HG02970 (cell line): ENCODE results near the gene LAMA2.
"Not testable (repeated sequence)": the region's sequence is repeated elsewhere in the genome, so short reads cannot be mapped to it uniquely, and the experiment has no call there.

Experiments used
- ATAC-seq: cut with Tn5 transposase; IDR thresholded peaks from one replicate; pipeline ENCODE4 v1.9.1; 2021; ENCODE audit warnings: mild to moderate bottlenecking, moderate library complexity, moderate number of reproducible peaks; ENCODE audit not compliant: unreplicated experiment, low FRiP score

LAMA2 gene

GRCh38 chr6:128993166-128993565 lies 110.2 kb downstream of the LAMA2 start:
- no peak for ATAC-seq

GRCh38 chr6:128997880-128998279 lies 114.9 kb downstream of the LAMA2 start:
- ATAC-seq = no peak

DNA sequence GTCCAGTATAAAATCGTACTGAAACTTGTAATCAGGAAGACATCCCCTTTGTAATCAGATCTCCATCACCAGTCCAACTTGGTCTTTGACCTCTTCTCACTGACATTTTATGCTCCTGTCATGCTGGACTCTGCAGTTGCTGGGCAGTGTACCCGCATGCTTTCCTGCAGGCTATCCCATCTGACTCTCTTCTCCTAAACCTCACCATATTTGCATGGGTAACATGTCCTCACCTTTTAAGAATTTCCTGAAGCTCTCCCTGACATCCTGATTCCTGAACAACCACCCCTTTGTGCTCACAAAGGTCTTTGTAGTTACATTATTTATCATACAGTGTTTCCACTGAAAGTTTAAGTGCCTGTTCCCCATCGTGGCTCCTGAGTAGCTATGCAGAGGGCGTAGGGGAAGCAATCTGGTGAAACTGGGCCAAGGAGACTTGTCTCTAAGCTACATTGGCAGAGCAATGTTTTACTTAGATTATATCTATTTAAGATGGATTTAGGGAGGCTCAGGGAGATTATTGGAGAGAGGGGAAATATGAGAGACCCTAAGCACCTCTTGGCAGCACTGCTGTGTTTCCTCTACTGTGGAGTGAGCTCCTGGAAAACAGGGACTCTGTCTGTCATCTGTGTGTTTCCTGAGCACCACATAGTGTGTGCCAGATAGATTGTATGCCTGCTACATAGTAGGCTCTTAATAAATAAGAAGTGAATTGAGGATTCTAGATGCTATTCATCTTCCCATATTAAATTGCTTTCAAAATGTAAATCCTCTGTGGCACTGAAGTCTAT lies 124.0 kb downstream of the LAMA2 start:
- no peak for ATAC-seq

DNA sequence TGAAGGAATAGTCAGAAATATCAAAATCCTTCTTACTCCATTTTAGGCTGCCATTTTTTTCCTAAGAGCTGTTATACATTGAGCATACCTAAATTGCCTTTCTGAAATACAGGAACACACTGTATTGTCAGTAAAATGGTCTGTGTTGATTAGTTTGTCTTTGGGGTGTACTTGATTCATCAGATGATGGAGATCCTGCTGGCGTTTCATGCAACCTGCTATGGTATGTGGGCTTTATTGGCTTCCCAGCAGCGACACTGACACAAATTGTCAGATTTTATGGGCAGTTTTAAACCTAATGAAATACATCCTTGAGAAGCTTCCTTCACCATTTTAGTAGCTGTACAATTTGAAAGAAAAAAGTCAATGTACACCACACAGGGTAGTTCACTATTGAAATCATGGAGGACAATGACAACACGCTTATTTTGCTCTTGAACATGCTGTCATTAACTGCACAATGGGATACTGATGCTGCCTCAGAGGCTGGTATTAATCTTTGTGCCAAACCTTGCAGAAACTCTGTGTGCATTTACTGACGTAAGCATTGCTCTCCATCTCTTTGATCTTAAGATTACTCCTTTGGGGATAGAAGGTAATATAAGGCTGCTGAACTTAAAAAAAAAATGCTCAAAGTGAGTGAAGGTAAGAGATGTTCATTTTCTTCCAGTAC lies 124.9 kb downstream of the LAMA2 start:
- ATAC-seq = no peak

- no peak for ATAC-seq
Measured at GRCh38 chr6:129008591-129008990, 125.7 kb downstream of the LAMA2 start.

DNA sequence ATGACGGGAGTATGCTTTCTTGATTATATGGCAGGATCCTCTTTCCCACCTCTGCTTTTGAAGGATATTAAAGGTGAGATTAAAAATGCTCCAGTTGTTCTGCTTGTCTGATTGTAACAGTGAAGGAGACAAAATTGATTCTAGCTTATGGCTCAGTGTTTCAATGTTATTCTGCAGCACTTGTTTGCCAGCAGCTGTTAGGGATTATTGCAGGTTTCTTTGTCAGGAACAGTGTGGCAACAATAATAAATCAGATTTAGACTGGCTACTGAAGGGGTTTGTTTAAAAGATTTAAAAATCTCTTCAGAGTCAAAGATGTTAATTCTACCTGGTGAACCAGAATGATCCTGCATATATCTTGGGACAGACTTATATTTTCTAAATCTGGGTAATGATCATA lies 126.9 kb downstream of the LAMA2 start:
- ATAC-seq = no peak

DNA sequence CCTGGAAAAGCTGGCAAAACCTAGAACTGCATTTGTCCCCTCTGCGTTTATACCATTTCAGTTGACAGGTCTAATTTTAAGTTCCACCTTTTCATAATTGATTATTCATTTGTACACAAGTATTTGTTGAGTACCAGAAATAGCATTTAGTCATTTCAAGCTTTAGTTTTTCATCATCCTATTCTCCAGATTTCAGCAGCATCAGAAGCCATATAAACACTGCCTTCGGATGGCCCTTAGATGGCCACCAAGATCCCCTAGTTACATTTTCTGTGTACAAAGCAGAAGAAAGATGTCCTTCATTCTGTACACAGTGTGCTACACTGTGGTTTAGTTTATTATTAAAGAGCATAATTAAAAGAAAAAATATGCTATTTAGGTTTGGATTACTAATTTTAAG lies 131.4 kb downstream of the LAMA2 start:
- no peak for ATAC-seq

DNA sequence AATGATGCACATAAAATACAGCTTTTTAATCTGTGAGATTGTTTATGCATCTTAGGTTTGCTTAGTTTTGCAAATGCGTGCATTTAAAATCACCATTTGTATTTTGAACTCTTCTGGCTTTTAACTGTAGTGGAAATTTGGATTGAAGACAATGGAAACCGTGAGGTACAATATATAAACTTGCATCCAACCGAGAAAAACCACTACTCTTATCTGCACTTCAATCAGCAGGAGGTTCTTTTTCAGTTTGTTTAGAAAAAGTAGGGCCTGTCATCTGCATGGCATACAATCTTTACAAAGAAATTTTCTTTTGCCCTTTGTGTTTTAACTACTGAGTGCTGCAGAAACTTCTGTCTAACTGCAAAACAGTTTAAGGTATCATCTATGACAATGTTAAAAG lies 132.8 kb downstream of the LAMA2 start:
- no peak for ATAC-seq

- no peak for ATAC-seq
Measured at GRCh38 chr6:129016844-129017243, 133.9 kb downstream of the LAMA2 start.

DNA sequence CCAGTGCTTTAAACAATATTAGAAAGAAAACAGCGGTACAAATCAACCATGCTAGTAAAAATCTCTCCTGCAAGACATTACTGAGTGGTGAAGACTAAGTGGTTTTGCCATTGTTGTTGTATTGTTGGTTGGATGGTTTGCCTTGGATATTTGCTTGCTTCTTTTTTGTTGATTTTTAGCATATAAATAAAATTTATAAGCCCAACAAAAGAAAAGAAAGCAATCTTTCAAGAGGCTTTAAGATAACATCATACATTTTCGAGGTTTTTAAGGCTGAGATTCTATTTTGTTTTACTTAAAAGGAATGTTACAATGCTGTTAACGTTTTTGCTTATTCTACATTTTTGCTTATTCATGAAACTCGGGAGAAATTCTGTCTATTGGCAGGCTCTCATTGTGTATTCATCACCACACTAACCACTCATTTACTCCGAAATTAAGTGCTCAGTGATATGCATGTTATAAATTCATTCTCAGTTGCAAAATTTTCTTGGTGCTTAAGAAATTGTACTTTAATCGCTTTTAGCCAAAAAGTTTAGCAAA lies 139.1 kb downstream of the LAMA2 start:
- ATAC-seq = no peak

- ATAC-seq = no peak
Measured at GRCh38 chr6:129026601-129027000, 143.7 kb downstream of the LAMA2 start.

- ATAC-seq = no peak
Measured at GRCh38 chr6:129029778-129030177, 146.8 kb downstream of the LAMA2 start.

DNA sequence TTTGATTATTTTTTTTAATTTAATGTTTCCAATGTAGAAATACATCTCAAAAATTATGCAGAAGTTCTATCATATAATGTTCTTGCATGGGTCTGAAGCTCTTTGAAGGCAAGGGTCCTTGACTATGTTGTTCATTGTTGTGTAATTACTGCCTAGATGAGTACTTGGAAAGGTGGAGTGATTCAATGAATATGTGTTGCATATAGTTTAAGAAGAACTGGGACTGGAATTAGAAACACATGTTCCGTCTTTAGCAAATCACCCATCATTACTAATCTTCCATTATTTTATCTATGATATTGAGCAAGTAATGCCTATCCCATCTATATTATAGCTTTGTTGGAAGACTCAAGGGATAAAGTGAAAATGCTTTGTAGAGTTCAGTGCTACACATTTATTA lies 147.3 kb downstream of the LAMA2 start:
- no peak for ATAC-seq

- ATAC-seq = no peak
Measured at GRCh38 chr6:129031051-129031599, 148.2 kb downstream of the LAMA2 start.

- ATAC-seq = no peak
Measured at GRCh38 chr6:129032602-129033001, 149.7 kb downstream of the LAMA2 start.

DNA sequence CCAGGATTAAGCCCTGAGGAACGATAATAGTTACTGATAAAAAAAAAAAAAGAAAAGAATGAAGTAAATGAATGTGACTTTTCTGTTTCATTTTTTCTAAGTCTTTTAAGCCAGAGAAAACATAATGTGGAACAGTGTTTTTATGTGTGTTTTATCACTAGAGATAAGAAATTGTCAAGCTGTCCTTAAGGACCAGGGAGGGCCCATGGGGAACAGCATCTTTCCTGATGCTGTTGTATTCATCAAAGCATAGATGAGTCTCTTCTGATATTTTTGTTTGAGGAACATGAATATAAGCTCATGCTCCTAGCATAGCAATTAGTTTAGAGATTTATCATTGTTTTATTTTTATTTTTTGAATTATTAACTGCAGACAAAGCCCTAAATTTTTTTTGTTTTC lies 150.2 kb downstream of the LAMA2 start:
- no peak for ATAC-seq

DNA sequence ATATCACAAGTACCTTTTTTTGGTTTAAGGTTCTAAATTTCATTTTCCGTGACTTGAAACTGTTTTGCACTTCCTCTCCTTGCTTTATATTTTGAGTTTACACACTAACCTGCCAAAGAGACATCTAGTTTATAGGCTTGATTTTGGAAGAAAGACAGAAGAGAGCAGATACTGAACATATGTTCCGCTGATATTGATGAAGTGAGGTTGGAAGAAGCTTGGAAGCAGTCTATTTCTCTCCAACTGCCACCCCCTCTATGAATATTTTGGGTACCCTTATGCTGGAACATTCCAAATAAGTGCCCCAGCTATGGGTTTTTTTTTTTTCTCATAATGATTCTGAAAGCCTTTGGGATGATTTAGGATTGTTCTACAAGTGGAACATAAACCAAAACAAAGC lies 150.6 kb downstream of the LAMA2 start:
- ATAC-seq = no peak

GRCh38 chr6:129041563-129041962 lies 158.6 kb downstream of the LAMA2 start:
- ATAC-seq = no peak

DNA sequence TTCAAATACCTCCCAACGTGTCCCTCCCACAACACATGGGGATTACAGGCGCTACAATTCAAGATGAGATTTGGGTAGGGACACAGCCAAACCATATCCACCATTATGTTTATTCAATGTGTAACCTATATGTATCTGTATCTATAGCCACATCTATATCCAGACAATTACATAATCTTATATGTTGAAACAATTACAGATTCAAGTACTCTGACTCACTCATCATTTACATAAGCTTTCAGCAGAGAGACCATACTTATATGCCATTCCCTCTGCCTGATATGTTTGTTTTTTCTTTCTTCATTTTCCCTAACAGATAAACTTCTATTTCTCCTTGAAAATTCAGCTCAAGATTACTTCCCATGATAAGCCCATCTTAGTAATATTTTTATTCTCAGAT lies 163.6 kb downstream of the LAMA2 start:
- ATAC-seq = no peak

DNA sequence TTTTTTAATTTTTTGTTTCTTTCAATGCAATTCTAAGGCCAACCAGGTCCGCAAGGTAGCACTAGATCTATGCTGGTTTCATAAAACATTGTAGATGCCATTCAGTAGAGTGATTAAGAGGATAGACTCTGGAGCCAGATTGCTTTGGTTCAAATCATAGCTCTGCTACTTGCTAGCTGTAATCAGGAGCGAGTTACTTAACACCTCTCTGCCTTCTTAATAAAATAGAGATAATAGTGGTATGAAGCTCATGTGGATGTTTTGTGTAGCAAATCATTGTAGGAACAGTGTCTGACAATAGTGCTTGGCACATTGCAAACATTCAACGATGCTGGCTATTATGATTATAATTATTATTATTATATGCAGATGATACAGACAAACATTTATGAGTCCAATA lies 164.9 kb downstream of the LAMA2 start:
- no peak for ATAC-seq

GRCh38 chr6:129050086-129050485 lies 167.1 kb downstream of the LAMA2 start:
- ATAC-seq = no peak

DNA sequence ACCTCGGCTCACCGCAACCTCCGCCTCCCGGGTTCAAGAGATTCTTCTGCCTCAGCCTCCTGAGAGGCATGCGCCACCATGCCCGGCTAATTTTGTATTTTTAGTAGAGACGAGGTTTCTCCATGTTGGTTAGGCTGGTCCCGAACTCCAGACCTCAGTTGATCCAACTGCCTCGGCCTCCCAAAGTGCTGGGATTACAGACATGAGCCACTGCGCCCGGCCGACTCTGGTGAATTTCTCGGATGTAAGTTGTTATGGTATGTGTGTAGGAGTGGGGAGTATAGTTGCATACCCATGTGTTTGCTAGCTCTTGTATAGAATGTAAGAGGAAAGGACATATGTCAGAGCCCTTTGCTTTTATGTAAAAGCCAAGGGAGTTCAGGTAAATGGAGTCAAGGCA lies 170.2 kb downstream of the LAMA2 start:
- ATAC-seq = not testable (repeated sequence)
